Esophagus squamous epithelium (tissue), 4 donors: ENCODE data around the gene STIMATE.

Experiments
- POLR2A ChIP-seq, 4 donors: fragments of 450-650 bp; IDR thresholded peaks; one replicate each; pipeline ENCODE4 v1.6.1; 2017; ENCODE audit warnings: antibody characterized with exemption in 4 of 4, mild to moderate bottlenecking in 4 of 4, moderate library complexity in 3 of 4
- TF ChIP-seq, protein P1 (sequence below), 6 experiments: fragments of 450-650 bp in 4 of 6; fragments of 200-600 bp in 2 of 6; sonication (generic) in 2 of 6; IDR thresholded peaks; one replicate each; pipeline ENCODE4 v1.5.1; 2016 to 2019; ENCODE audit warnings: antibody characterized with exemption in 6 of 6, mild to moderate bottlenecking in 4 of 6, moderate library complexity in 4 of 6

DNA sequence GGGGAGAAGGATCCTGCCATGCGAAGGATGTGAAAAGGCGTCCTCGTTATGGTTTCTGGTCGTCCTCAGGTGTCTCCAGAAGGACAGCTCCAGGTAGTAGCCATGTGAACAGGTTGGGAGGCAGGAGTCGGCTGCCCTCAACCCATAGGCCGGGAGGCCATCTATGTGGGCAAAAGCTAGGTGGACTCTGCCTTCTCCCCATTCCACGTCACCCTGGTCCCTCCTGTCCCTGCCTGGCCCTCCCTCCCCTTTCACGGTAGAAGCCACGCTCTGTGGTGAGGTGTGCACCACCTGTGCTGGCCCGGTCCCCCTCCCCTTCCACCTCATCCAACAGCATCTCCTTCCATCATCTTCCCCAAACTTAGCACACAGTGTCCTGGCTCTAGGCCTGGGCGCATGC is 86.4 kb downstream of the STIMATE start:
- TF ChIP-seq, protein P1, sequence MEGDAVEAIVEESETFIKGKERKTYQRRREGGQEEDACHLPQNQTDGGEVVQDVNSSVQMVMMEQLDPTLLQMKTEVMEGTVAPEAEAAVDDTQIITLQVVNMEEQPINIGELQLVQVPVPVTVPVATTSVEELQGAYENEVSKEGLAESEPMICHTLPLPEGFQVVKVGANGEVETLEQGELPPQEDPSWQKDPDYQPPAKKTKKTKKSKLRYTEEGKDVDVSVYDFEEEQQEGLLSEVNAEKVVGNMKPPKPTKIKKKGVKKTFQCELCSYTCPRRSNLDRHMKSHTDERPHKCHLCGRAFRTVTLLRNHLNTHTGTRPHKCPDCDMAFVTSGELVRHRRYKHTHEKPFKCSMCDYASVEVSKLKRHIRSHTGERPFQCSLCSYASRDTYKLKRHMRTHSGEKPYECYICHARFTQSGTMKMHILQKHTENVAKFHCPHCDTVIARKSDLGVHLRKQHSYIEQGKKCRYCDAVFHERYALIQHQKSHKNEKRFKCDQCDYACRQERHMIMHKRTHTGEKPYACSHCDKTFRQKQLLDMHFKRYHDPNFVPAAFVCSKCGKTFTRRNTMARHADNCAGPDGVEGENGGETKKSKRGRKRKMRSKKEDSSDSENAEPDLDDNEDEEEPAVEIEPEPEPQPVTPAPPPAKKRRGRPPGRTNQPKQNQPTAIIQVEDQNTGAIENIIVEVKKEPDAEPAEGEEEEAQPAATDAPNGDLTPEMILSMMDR (IDR thresholded peaks at IDR 0.05): no peak
- TF ChIP-seq POLR2A (IDR thresholded peaks at IDR 0.05): no peak
